Measurements from ENCODE around the gene CYBC1.

CYBC1 gene

DNA sequence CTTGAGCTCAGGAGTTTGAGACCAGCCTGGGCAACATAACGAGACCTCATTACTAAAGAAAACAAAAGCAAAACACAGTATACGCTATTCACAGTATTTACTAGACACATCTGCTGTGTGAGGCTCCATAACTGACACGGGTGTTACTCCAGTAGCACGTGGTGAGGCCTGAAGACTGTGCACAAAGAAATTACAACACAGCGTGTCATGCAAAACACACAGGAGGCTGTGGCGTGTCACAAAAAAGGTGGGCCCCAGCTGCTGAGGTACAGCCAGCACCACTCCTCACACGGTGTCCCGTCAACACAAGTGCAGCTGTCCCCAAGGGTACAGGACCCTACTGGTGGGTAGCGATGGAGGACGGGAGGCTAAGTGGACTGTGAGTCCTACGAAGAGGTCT lies 2.7 kb downstream of the CYBC1 start:
- DNase-seq (ENCODE audit: low spot score): no peak

DNA sequence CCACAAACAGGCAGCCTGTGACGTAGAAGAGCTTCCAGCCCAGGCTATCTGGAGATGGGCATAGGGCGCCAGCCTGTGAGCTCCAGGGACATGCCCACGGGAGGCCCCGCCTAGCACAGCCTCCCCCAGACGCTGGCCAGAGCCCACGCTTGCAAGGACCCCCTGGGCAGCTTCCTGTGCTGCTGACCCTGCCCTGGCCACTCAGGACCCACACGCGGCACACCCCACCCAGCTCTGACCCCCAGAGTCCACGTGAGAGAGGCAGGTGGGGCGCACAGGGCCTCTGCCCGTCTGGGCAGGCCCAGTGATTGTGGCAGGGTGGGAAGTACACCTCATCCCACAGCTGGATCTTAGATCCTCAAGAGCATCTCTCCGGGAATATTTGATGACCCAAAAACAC lies 3.9 kb downstream of the CYBC1 start:
- no peak for DNase-seq (ENCODE audit: low spot score)

DNA sequence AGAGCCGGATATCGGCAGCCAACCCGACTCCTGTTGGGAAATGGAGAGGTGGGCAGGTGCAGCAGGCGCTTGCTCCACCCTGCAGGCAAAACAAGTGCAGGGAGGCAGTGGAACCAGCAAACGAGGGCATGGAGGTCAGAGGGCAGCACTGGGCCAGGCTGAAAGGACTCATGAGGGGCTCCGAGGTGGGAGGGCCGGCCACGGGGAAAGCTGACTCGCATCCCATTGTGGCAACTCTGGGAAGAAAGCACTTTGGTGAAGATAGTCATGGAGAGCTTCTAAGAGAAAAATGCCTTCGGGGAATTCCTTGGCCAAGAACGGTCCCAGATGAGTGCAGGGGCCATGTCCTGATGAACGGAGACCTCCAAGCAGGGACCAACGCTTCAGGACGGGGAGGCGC lies 4.4 kb downstream of the CYBC1 start:
- DNase-seq (ENCODE audit: low spot score): no peak

GRCh38 chr17:82445542-82445941 lies 5.0 kb downstream of the CYBC1 start:
- no peak for DNase-seq (ENCODE audit: low spot score)

GRCh38 chr17:82444941-82445521 lies 5.5 kb downstream of the CYBC1 start:
- no peak for DNase-seq (ENCODE audit: low spot score)

DNA sequence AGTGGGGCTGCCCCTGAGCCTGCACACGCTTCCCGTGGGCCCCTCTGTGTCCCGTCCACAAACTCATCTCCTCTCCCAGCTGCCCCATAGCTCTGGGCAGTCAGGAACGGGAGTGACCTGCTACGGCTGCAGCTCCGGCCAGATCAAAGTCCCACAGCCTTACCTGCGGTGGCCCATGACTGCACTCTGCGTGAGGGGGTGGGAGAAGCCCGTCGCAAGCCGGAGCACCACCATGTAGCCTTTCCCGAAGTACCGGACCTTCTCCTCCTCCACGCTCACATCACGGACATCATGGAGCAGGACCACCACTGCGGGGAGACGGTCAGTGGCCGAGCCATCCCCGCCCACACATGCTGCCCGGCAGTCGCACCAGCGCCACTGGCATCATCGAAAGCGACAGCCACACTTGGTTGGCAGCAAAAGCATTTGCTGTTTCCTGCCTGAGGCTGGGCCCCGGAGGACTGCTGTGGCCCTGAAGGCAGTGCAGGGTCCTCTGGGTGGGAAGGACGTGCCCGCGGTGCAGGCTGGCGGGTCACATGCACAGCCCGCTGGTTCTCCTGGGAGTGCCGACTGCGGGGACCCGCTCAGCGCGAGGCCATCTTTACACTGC lies 6.2 kb downstream of the CYBC1 start:
- no peak for DNase-seq (ENCODE audit: low spot score)

- DNase-seq (ENCODE audit: low spot score): no peak
Observed at GRCh38 chr17:82443465-82444283, 6.9 kb downstream of the CYBC1 start.

DNA sequence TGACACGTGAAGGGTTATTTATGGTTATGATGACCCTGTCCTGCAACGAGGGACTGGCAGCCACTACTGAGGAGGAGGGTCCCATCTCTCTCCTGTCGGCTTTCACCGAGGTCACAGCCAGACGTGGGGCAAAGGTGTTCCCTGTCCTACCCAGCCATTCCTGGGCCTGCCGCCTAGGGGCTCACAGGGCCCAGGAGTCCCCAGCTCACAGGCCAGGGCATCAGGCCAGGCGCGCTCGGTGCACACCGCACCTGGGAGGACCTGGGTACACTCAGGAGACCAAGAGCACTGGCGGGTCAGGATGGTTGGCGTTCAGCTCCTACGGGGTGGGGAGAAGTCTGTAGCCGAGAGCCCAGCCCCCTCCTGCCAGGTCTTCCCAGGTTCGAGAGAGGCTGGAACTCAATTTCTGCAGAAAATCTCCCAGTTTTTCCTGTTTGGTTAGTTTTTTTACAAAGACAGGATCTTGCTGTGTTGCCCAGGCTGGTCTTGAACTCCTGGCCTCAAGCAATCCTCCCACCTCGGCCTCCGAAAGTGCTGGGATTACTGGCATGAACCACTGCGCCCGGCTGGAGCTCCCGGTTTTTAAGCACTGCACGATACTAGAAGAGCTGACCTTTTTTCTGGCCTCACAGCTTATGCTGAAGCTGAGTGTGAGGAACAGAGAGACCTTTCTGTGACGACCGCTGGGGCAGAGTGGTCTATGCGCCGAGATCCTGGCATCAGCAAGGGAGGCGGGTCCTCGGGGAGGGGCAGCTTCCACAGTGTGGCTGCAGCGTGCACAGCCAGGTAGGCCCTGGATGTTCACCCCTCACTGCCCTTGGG lies 7.7 kb downstream of the CYBC1 start:
- DNase-seq (ENCODE audit: low spot score): no peak

- no peak for DNase-seq (ENCODE audit: low spot score)
Observed at GRCh38 chr17:82441691-82442487, 8.7 kb downstream of the CYBC1 start.

DNA sequence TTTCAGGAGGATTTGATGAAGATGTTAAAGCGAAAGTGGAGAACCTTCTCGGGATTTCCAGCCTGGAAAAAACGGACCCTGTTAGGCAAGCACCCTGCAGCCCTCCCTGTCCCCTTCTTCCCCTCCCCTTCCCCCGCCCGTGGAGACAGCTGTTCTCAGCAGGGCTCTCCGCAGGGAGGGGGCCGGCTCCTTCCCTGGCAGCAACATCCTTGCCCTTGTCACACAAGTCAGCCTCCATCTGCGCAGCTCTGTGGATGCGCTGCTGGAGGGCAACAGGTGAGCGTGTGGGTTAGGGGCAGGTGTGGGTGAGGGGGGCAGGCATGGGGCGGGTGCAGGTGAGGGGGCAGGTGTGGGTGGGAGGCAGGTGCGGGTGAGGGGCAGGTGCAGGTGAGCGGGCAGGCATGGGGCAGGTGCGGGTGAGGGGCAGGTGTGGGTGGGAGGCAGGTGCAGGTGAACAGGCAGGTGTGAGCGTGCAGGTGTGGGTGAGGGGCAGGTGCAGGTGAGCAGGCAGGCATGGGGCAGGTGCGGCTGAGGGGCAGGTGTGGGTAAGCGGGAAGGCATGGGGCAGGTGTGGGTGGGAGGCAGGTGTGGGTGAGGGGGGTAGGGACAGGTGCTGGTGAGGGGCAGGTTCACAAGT lies 9.4 kb downstream of the CYBC1 start:
- DNase-seq (ENCODE audit: low spot score): no peak

- no peak for DNase-seq (ENCODE audit: low spot score)
Observed at GRCh38 chr17:82440469-82440981, 10.0 kb downstream of the CYBC1 start.

- DNase-seq (ENCODE audit: low spot score): no peak
Observed at GRCh38 chr17:82439829-82440365, 10.7 kb downstream of the CYBC1 start.

GRCh38 chr17:82439194-82439828 lies 11.2 kb downstream of the CYBC1 start:
- DNase-seq (ENCODE audit: low spot score): no peak

DNA sequence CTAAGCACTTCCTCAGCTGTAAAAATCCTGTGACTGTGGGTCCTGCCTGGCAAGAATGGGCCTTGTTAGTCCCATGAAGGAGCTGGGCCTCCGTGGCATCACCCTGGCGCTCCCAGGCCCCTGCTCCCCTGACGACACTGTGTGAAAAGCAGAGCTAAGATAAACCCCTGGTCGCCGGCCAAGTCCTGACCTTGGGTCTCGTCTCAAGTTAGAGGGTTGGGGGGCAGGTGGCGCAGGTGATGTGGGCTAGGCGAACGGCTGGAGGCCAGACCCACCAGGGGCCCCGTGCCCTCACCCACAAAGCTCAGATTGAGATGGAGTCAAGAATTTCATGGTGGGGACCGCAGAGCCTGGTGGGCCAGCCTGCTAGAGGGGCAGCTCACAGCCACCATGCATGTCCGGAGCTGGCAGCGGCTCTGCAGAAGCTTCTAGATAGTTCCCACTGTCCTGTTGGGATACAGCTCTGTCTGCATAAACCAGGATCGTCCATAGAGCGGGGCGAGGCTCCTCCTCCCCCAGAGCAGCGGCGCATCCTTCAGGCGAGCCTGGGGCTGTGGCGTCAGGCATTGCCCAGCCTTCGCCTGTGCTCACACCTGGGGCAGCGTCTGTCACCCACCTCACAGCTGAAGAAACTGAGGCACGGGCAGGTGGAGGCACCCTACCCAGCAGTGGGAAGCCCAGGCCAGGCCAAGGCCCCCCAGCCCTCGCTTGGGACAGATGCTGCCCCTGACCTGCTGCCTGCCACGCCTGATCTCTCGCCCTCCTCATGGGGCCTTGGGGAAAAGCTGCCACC lies 12.0 kb downstream of the CYBC1 start:
- DNase-seq (ENCODE audit: low spot score): no peak

DNA sequence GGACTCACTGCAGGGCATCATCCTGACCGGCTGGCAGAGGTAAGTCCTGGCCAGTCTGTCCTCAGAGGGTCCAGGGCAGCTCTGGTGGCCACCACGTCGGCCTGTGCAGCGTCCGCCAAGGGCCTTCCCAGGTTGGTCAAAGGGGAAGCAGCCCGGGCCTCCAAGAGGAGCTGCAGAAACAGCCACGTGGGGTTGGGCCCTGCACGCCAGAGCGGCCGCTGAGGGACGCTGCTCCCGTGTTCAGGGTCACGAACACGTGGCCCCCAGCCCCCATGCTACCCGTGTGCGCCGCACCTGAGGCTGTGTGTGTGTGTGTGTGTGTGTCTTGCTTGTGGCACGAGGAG lies 13.3 kb downstream of the CYBC1 start:
- DNase-seq (ENCODE audit: low spot score): no peak

- DNase-seq (ENCODE audit: low spot score): no peak
Observed at GRCh38 chr17:82436601-82437324, 13.8 kb downstream of the CYBC1 start.

DNA sequence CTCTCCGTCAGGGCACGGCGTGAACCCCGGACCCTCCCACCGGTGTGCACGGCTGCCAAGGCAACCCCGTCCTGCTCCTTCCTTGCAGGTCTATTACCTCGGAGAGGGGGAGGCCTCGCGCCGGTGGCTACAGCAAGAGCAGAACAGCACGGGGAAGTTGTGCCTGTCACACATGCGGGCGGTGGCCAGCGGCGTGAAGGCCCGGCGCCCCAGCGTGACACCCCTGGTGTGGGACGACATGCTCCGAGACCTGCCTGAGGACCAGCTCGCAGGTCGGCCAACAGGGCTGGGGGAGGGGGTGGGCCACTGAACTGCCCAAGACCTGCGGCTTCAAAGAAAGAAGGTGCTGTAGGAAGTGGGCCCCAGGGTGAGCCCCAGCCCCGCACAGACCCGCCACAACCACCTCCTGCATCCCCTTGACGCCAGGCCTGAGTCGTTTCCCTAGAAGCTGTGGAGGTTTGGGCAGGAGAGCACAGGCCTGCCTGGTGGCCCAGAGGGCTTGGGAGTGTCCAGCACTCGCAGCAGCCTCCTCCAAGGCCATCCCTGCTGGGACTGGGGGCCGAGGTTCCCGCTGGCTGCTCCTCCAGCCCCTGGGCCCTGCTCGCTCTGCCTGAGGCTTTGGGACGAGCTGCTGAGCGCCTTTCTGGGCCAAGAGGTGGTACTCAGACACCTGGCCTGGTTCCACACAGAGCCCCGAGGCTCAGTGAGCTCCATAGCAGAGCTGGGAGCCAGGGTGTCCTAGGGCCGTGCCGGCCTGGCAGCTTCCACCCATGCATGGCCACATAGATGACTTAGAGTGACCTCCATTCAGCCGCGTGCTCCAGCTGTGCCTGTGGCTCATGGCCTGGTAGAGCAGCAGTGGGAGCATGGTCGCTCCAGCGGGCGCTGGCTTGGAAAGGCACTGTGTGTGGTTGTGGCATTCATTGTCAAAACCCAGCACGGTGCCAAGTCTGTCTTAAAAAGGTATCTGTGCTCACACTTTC lies 14.7 kb downstream of the CYBC1 start:
- no peak for DNase-seq (ENCODE audit: low spot score)

- DNase-seq (ENCODE audit: low spot score): no peak
Observed at GRCh38 chr17:82435103-82435502, 15.4 kb downstream of the CYBC1 start.

All from CD4-positive, alpha-beta T cell treated with Interleukin-6 at 100 ng/mL for 8 hours (primary cell).